ENCODE data around the gene PPP1R1C. TPM values are rescaled to one million over a fixed set of nuclear protein-coding genes. Genes with fewer than 3 reads are reported as not detected.

The PPP1R1C gene
- total RNA-seq, 4 donors from 2014 or later: 1.5 to 6.3 TPM; not detected in 2

DNA sequence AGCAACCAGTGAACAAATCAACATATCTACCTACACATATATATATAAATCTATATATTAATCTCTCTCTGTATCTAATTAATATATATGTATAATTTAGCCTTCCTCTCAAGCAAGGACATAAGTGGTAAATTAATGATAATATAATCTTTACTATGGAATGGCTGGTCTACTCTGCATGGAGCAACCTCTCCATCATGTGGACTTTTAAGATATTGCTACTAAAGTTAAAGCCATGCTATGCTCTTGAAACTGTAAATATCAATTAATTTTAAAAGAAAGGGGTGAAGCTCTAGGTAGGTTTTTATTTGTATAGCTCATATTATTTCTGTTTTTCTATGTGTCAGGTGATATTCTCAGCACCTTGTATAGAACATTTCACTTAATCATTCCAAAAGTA is 147.0 kb downstream of the PPP1R1C start:
- H3K4me3 ChIP-seq (ENCODE audit: low read depth, poor library complexity, severe bottlenecking): no peak overlapping the region
- DNase-seq (ENCODE audit: low spot score in 2 of 2): no peak
- TF ChIP-seq, protein P1, sequence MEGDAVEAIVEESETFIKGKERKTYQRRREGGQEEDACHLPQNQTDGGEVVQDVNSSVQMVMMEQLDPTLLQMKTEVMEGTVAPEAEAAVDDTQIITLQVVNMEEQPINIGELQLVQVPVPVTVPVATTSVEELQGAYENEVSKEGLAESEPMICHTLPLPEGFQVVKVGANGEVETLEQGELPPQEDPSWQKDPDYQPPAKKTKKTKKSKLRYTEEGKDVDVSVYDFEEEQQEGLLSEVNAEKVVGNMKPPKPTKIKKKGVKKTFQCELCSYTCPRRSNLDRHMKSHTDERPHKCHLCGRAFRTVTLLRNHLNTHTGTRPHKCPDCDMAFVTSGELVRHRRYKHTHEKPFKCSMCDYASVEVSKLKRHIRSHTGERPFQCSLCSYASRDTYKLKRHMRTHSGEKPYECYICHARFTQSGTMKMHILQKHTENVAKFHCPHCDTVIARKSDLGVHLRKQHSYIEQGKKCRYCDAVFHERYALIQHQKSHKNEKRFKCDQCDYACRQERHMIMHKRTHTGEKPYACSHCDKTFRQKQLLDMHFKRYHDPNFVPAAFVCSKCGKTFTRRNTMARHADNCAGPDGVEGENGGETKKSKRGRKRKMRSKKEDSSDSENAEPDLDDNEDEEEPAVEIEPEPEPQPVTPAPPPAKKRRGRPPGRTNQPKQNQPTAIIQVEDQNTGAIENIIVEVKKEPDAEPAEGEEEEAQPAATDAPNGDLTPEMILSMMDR (IDR thresholded peaks at IDR 0.05): no peak
- no peak for TF ChIP-seq POLR2A (IDR thresholded peaks at IDR 0.05)
- intact Hi-C loops (cut with DNase I; ENCODE audit: low total_unique reads): no loop called here

DNA sequence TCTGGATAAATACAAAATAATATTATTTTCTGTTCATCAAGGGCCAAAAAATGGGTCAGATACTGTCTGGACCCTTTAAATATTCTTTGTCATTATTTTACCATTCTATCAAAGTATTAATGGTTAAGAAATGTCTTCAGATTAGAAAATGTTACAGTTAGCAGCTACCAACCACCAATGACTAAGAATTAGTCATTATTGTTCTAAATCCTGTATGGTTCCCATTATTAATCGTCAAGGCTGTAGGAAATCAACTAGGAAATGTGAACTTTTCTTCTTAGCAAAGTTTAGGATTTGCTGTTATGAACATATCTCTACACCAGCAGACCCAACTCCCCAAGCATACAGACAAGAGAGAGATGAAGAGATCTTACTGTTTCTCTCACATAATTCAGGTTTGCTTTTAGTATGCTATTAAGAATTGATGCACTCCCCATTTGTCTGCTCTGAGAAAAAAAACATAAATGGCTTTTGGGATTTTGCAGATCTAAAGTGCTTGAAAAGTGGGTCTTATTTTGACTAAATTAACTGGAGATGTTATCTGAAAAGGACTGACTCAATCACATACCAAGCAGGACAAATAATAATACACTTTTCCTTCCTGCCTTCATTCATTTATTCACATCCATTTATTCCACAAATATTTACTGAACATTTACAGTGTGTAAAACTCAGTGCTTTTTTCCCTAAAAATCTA is 147.7 kb downstream of the PPP1R1C start:
- H3K4me3 ChIP-seq (ENCODE audit: low read depth, poor library complexity, severe bottlenecking): no peak overlapping the region
- TF ChIP-seq, protein P1 (IDR thresholded peaks at IDR 0.05): no peak
- no peak for TF ChIP-seq POLR2A (IDR thresholded peaks at IDR 0.05)
- intact Hi-C loops (cut with DNase I; ENCODE audit: low total_unique reads): no loop called here
- no peak for DNase-seq (ENCODE audit: low spot score in 2 of 2)
- WGBS, 2 donors: 35 to 39% methylated on average over 1 of the region's 1 CpG

DNA sequence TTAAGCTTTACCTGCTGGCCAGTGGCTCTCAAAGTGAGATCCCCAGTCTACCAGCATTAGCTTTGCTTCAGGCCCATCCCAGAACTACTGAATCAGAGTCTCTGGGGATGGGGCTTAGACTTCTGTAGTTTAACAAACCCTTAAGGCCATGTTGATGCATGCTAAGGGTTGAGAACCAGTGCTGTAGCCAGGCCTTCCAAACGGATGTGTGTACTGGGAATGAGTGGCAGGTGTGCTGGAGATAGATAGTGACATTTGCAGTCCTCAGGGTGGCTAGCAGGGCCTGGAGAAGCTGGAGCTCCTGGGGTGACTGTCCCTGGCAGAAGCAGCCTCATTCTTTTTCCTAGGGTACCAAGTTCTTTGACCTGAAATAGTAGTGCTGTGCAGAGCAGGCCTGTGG is 148.5 kb downstream of the PPP1R1C start:
- intact Hi-C loops (cut with DNase I; ENCODE audit: low total_unique reads): no loop called here
- TF ChIP-seq POLR2A (IDR thresholded peaks at IDR 0.05): no peak
- TF ChIP-seq, protein P1 (IDR thresholded peaks at IDR 0.05): no peak
- DNase-seq (ENCODE audit: low spot score in 2 of 2): no peak
- 29 to 61% methylated on average over 1 of the region's 1 CpG for WGBS, 2 donors
- no peak overlapping the region for H3K4me3 ChIP-seq (ENCODE audit: low read depth, poor library complexity, severe bottlenecking)

DNA sequence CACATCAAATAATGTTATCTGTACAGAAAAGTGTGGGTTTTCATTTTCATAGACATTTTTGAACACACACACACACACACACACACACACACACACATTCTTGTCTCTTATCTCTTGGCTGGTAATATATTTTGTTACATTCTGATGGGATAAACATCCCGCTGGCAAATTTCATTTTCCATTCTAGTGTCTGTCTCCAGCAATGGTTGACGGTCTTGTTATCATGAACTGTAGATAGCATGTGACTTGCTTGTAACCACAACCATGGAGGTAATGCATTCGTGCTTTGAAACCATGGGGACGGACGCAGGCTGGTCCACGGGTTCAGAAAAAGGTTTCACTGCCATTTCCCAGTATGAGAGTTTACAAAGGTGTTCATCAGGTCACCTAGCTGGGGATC is 156.4 kb downstream of the PPP1R1C start:
- WGBS, 2 donors: 81 to 82% methylated on average over 6 of the region's 6 CpGs
- no peak for TF ChIP-seq POLR2A (IDR thresholded peaks at IDR 0.05)
- TF ChIP-seq, protein P1 (IDR thresholded peaks at IDR 0.05): no peak
- DNase-seq (ENCODE audit: low spot score in 2 of 2): no peak

DNA sequence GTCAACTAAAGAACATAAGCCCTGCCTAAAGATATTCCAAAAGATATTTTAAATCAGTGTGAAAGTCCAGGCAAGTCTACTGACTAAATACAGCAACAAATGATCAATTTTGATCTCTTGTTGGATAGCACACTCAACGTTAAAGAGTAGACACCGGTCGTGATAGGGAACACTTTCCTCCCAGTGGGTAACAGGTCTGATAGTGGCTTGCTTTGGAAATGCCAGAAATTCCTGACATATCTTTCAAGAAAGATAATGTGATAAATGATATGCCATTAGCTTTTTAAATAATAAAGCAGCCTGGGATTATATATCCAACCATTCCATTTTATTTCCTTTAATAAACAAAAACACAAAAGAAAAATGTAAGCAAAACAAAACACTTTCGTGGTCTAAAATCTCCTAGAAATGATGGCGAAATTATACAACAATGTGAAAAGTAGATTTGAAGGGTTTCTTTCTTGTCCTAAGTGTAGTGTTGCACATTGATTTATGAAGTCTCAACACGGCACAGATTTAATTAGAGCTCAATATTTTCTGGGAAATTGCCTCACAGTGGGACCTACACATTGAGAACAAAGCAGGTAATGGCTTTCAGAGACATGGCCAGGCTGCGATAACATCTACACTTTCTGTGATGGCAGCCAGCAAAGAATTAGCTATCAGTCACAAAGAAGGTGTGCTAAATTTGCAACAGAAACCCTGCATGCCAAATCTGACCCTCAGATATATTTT is 158.6 kb downstream of the PPP1R1C start:
- DNase-seq (ENCODE audit: low spot score in 2 of 2): no peak
- no peak overlapping the region for H3K4me3 ChIP-seq (ENCODE audit: low read depth, poor library complexity, severe bottlenecking)
- 65 to 68% methylated on average over 7 of the region's 7 CpGs for WGBS, 2 donors
- intact Hi-C loops (cut with DNase I; ENCODE audit: low total_unique reads): no loop called here
- TF ChIP-seq POLR2A (IDR thresholded peaks at IDR 0.05): no peak
- TF ChIP-seq, protein P1 (IDR thresholded peaks at IDR 0.05): no peak

More for the DNA sequence above, 156.4 kb downstream of the PPP1R1C start:
- no peak overlapping the region for H3K4me3 ChIP-seq (ENCODE audit: low read depth, poor library complexity, severe bottlenecking)
- intact Hi-C loops (cut with DNase I; ENCODE audit: low total_unique reads): no loop called here
